ENCODE data around the gene KRTAP9-8.
"Not testable (repeated sequence)": the region's sequence is repeated elsewhere in the genome, so short reads cannot be mapped to it uniquely, and the experiment has no call there.

KRTAP9-8 gene
- total RNA-seq, result 0 reads per million in 4 donors

GRCh38 chr17:41237949-41238437 is at the start of gene KRTAP9-8:
TSS of gene KRTAP9-8 (plus strand) at chr17:41237999. CDS start at chr17:41238052, 53 bp downstream.
- not testable (repeated sequence) for DNase-seq

GRCh38 chr17:41189837-41190318 is 47.9 kb upstream of the KRTAP9-8 start, which contains the start of gene KRTAP9-1:
TSS of gene KRTAP9-1 (plus strand) at chr17:41189887. CDS start at chr17:41189887, 0 bp downstream.
- not testable (repeated sequence) for DNase-seq

- DNase-seq, result no peak
Observed at GRCh38 chr17:41190328-41190727, 47.5 kb upstream of the KRTAP9-8 start.

- DNase-seq, result no peak
Observed at GRCh38 chr17:41196068-41196467, 41.7 kb upstream of the KRTAP9-8 start.

GRCh38 chr17:41199421-41200078 is 38.2 kb upstream of the KRTAP9-8 start:
- no peak for DNase-seq

GRCh38 chr17:41211845-41212466 is 25.8 kb upstream of the KRTAP9-8 start:
- DNase-seq, result no peak

GRCh38 chr17:41212524-41213169 is 25.2 kb upstream of the KRTAP9-8 start:
- no peak for DNase-seq

GRCh38 chr17:41215681-41216080 is 22.1 kb upstream of the KRTAP9-8 start:
- no peak for DNase-seq

- DNase-seq, result no peak
Observed at GRCh38 chr17:41223821-41224220, 14.0 kb upstream of the KRTAP9-8 start.

GRCh38 chr17:41226051-41226450 is 11.7 kb upstream of the KRTAP9-8 start:
- no peak for DNase-seq

GRCh38 chr17:41226598-41227095 is 11.2 kb upstream of the KRTAP9-8 start, which contains the start of gene KRTAP9-2:
TSS of gene KRTAP9-2 (plus strand) at chr17:41226648. CDS start at chr17:41226655, 7 bp downstream.
- not testable (repeated sequence) for DNase-seq

GRCh38 chr17:41230094-41230493 is 7.7 kb upstream of the KRTAP9-8 start:
- no peak for DNase-seq

GRCh38 chr17:41231731-41232130 is 6.1 kb upstream of the KRTAP9-8 start:
- DNase-seq, result no peak

GRCh38 chr17:41232399-41233105 is 5.2 kb upstream of the KRTAP9-8 start, which contains the start of gene KRTAP9-3:
TSS of gene KRTAP9-3 (plus strand) at chr17:41232449. CDS start at chr17:41232502, 53 bp downstream.
- not testable (repeated sequence) for DNase-seq

GRCh38 chr17:41237116-41237515 is 683 bp upstream of the KRTAP9-8 start:
- DNase-seq, result not testable (repeated sequence)

- not testable (repeated sequence) for DNase-seq
Observed at GRCh38 chr17:41246995-41247787, 9.4 kb downstream of the KRTAP9-8 start.

GRCh38 chr17:41249637-41250240 is 11.9 kb downstream of the KRTAP9-8 start, which contains the start of gene KRTAP9-4:
TSS of gene KRTAP9-4 (plus strand) at chr17:41249687. CDS start at chr17:41249721, 34 bp downstream.
- DNase-seq, result not testable (repeated sequence)

- DNase-seq, result no peak
Observed at GRCh38 chr17:41251261-41251660, 13.5 kb downstream of the KRTAP9-8 start.

GRCh38 chr17:41254861-41255260 is 17.1 kb downstream of the KRTAP9-8 start:
- no peak for DNase-seq

Data from T-helper 1 cell (primary cell).